Neural progenitor cell (in vitro differentiated cells): ENCODE measurements around the gene PRAMEF2. TPM values are rescaled to one million over a fixed set of nuclear protein-coding genes. Genes with fewer than 3 reads are reported as not detected.
"Not testable (repeated sequence)": the region's sequence is repeated elsewhere in the genome, so short reads cannot be mapped to it uniquely, and the experiment has no call there.

Experiments
- DNase-seq: peaks from one replicate; pipeline ENCODE4 v3.0.0-alpha.2; 2016; ENCODE audit warnings: low spot score
- H2AFZ ChIP-seq: fragments of 200-600 bp; sonication (generic); replicated peaks from 2 replicates; pipeline ENCODE4 v1.6.1; 2016; ENCODE audit warnings: antibody characterized with exemption
- H3F3A ChIP-seq: fragments of 200-600 bp; sonication (generic); 2 replicates; pipeline ENCODE4 v1.6.1; 2016; ENCODE audit warnings: antibody characterized with exemption, low read depth
- H3K27ac ChIP-seq: fragments of 200-600 bp; sonication (generic); 2 replicates; pipeline ENCODE4 v1.5.1; 2016; ENCODE audit warnings: mild to moderate bottlenecking
- H3K27me3 ChIP-seq: fragments of 200-600 bp; sonication (generic); 2 replicates; pipeline ENCODE4 v1.6.1; 2016; ENCODE audit warnings: mild to moderate bottlenecking, moderate library complexity
- H3K36me3 ChIP-seq: fragments of 200-600 bp; sonication (generic); 2 replicates; pipeline ENCODE4 v1.5.1; 2016
- H3K4me1 ChIP-seq: fragments of 200-600 bp; sonication (generic); 2 replicates; pipeline ENCODE4 v1.6.1; 2016; ENCODE audit warnings: mixed run types
- H3K4me2 ChIP-seq: fragments of 200-600 bp; sonication (generic); 2 replicates; pipeline ENCODE4 v1.6.1; 2016
- H3K4me3 ChIP-seq: fragments of 200-600 bp; sonication (generic); 2 replicates; pipeline ENCODE4 v1.5.1; 2016
- H3K79me2 ChIP-seq: fragments of 200-600 bp; sonication (generic); 2 replicates; pipeline ENCODE4 v1.6.1; 2016; ENCODE audit warnings: low read depth
- H3K9ac ChIP-seq: fragments of 200-600 bp; sonication (generic); 2 replicates; pipeline ENCODE4 v1.6.1; 2016
- H3K9me3 ChIP-seq: fragments of 200-600 bp; sonication (generic); 2 replicates; pipeline ENCODE4 v1.5.1; 2016; ENCODE audit warnings: low read depth
- H4K20me1 ChIP-seq: fragments of 200-600 bp; sonication (generic); 2 replicates; pipeline ENCODE4 v1.6.1; 2016; ENCODE audit warnings: low read depth
- H3K27ac Mint-ChIP-seq: 3 replicates; pipeline ENCODE4 v1.8.0; 2021; ENCODE audit warnings: mixed read lengths
- H3K27me3 Mint-ChIP-seq: 2 replicates; pipeline ENCODE4 v1.8.0; 2022; ENCODE audit warnings: low read depth, mild to moderate bottlenecking, inconsistent platforms, moderate library complexity, mixed read lengths; ENCODE audit not compliant: insufficient read depth
- H3K36me3 Mint-ChIP-seq: 3 replicates; pipeline ENCODE4 v1.8.0; 2021; ENCODE audit warnings: mixed read lengths
- H3K4me1 Mint-ChIP-seq: 3 replicates; pipeline ENCODE4 v1.8.0; 2021; ENCODE audit warnings: mixed read lengths
- H3K4me3 Mint-ChIP-seq: 3 replicates; pipeline ENCODE4 v1.8.0; 2021; ENCODE audit warnings: mild to moderate bottlenecking, moderate library complexity, mixed read lengths
- H3K9me3 Mint-ChIP-seq: 3 replicates; pipeline ENCODE4 v1.8.0; 2020; ENCODE audit warnings: mixed read lengths
- CTCF ChIP-seq: fragments of 200-600 bp; sonication (generic); IDR thresholded peaks from 2 replicates; pipeline ENCODE4 v1.5.1; 2017; ENCODE audit warnings: antibody characterized with exemption, mild to moderate bottlenecking
- EZH2 ChIP-seq: fragments of 200-600 bp; sonication (generic); IDR thresholded peaks from 2 replicates; pipeline ENCODE4 v1.6.1; 2017; ENCODE audit warnings: antibody characterized with exemption, mild to moderate bottlenecking, moderate library complexity
- EZH2phosphoT487 ChIP-seq: fragments of 200-600 bp; sonication (generic); IDR thresholded peaks from 2 replicates; pipeline ENCODE4 v1.6.1; 2017; ENCODE audit warnings: antibody characterized with exemption
- total RNA-seq: library from RNA; depleted of rRNA; stranded (reverse); fragments of >200 nt; gene quantifications from 2 replicates; pipeline ENCODE4 v1.2.3, GENCODE V29; 2015; ENCODE audit warnings: low replicate concordance

PRAMEF2 gene
- total RNA-seq, 1 donor from 2014 or later: not detected

- not testable (repeated sequence) for H3K4me3 ChIP-seq, H3K27me3 ChIP-seq, H2AFZ ChIP-seq, DNase-seq, H3K79me2 ChIP-seq, H3K36me3 ChIP-seq, H4K20me1 ChIP-seq, H3K9ac ChIP-seq, H3K36me3 Mint-ChIP-seq, H3K4me2 ChIP-seq, H3K4me1 Mint-ChIP-seq, H3K27ac Mint-ChIP-seq, H3K4me1 ChIP-seq, H3K4me3 Mint-ChIP-seq, H3K27me3 Mint-ChIP-seq, H3K27ac ChIP-seq, H3F3A ChIP-seq, H3K9me3 ChIP-seq, H3K9me3 Mint-ChIP-seq
Observed at GRCh38 chr1:12833251-12833650, 23.6 kb upstream of the PRAMEF2 start.

- H3K4me3 ChIP-seq, DNase-seq, H3K4me1 ChIP-seq, H3K4me2 ChIP-seq, H3K36me3 Mint-ChIP-seq, H3K27me3 Mint-ChIP-seq, H3K79me2 ChIP-seq, H3K36me3 ChIP-seq, H3K9me3 Mint-ChIP-seq, H3K4me3 Mint-ChIP-seq, H3K27me3 ChIP-seq, H3K27ac Mint-ChIP-seq, H4K20me1 ChIP-seq, H2AFZ ChIP-seq, H3K9me3 ChIP-seq, H3K27ac ChIP-seq, H3K4me1 Mint-ChIP-seq, H3K9ac ChIP-seq, H3F3A ChIP-seq: not testable (repeated sequence)
Observed at GRCh38 chr1:12848620-12849019, 8.3 kb upstream of the PRAMEF2 start, which contains the start of gene HNRNPCL1. Gene HNRNPCL1, minus strand, starts transcription at chr1:12848720. Its CDS starts 431 bp downstream, at chr1:12848289.

GRCh38 chr1:12851779-12852178 lies 5.1 kb upstream of the PRAMEF2 start:
- Histone ChIP-seq H3K79me2 (no peaks in the 10 kb centered on the region), H3K4me3 (no peak overlapping the region), H3K9me3 (no peaks in the 10 kb centered on the region), H3K36me3 (no peaks in the 10 kb centered on the region), H3K27ac (no peak overlapping the region), H3K4me1 (no peaks in the 10 kb centered on the region), H3K4me2 (no peak overlapping the region), H3K27me3 (no peaks in the 10 kb centered on the region), H3K9ac (no peak overlapping the region), H2AFZ (no peak overlapping the region), H4K20me1 (no peaks in the 10 kb centered on the region), H3F3A (no peaks in the 10 kb centered on the region)
- Mint-ChIP-seq H3K4me3 (no peak overlapping the region), H3K27me3 (no peaks in the 10 kb centered on the region), H3K9me3 (peaks cover 5% of the 10 kb centered on the region), H3K4me1 (no peaks in the 10 kb centered on the region), H3K27ac (no peak overlapping the region), H3K36me3 (no peaks in the 10 kb centered on the region)
- DNase-seq: no peak
- TF ChIP-seq EZH2phosphoT487: no peak
- TF ChIP-seq CTCF: no peak
- no peak for TF ChIP-seq EZH2

- not testable (repeated sequence) for H3K27ac ChIP-seq, H3K9me3 Mint-ChIP-seq, H3K4me3 Mint-ChIP-seq, DNase-seq, H4K20me1 ChIP-seq, H3K27me3 Mint-ChIP-seq, H3K36me3 ChIP-seq, H3K27ac Mint-ChIP-seq, H3K36me3 Mint-ChIP-seq, H3K9me3 ChIP-seq, H3K27me3 ChIP-seq, H3F3A ChIP-seq, H3K79me2 ChIP-seq, H3K4me3 ChIP-seq, H3K4me1 ChIP-seq, H3K9ac ChIP-seq, H3K4me1 Mint-ChIP-seq, H3K4me2 ChIP-seq, H2AFZ ChIP-seq
Observed at GRCh38 chr1:12863131-12863880, 6.4 kb downstream of the PRAMEF2 start.

- not testable (repeated sequence) for H3K4me3 Mint-ChIP-seq, H3K4me3 ChIP-seq, H3K27me3 ChIP-seq, H3K4me2 ChIP-seq, H3K27ac Mint-ChIP-seq, H2AFZ ChIP-seq, H3K36me3 Mint-ChIP-seq, H3F3A ChIP-seq, H4K20me1 ChIP-seq, H3K4me1 ChIP-seq, H3K27me3 Mint-ChIP-seq, H3K4me1 Mint-ChIP-seq, H3K9me3 ChIP-seq, H3K36me3 ChIP-seq, H3K27ac ChIP-seq, H3K9ac ChIP-seq, H3K79me2 ChIP-seq, H3K9me3 Mint-ChIP-seq, DNase-seq
Observed at GRCh38 chr1:12878453-12878852, 21.6 kb downstream of the PRAMEF2 start.

GRCh38 chr1:12886101-12886500 lies 29.2 kb downstream of the PRAMEF2 start, which contains the start of gene PRAMEF4:
Gene PRAMEF4, minus strand, starts transcription at chr1:12886201. Its CDS starts 2,807 bp downstream, at chr1:12883394.
- H3K9me3 Mint-ChIP-seq, DNase-seq, H3K4me1 Mint-ChIP-seq, H3K27ac Mint-ChIP-seq, H3F3A ChIP-seq, H3K36me3 Mint-ChIP-seq, H3K27ac ChIP-seq, H2AFZ ChIP-seq, H4K20me1 ChIP-seq, H3K4me3 ChIP-seq, H3K4me2 ChIP-seq, H3K4me3 Mint-ChIP-seq, H3K79me2 ChIP-seq, H3K27me3 ChIP-seq, H3K36me3 ChIP-seq, H3K4me1 ChIP-seq, H3K27me3 Mint-ChIP-seq, H3K9ac ChIP-seq, H3K9me3 ChIP-seq: not testable (repeated sequence)

GRCh38 chr1:12898170-12898569 lies 41.3 kb downstream of the PRAMEF2 start, which contains the start of gene PRAMEF10:
Gene PRAMEF10, minus strand, starts transcription at chr1:12898270. Its CDS starts 2,423 bp downstream, at chr1:12895847.
- H3K27me3 Mint-ChIP-seq, H3K4me3 Mint-ChIP-seq, H4K20me1 ChIP-seq, H2AFZ ChIP-seq, H3F3A ChIP-seq, H3K27me3 ChIP-seq, DNase-seq, H3K4me1 Mint-ChIP-seq, H3K9ac ChIP-seq, H3K79me2 ChIP-seq, H3K27ac ChIP-seq, H3K9me3 ChIP-seq, H3K4me2 ChIP-seq, H3K27ac Mint-ChIP-seq, H3K36me3 Mint-ChIP-seq, H3K4me3 ChIP-seq, H3K36me3 ChIP-seq, H3K9me3 Mint-ChIP-seq, H3K4me1 ChIP-seq: not testable (repeated sequence)
